Heart right ventricle (tissue), 16 donors: Measurements from ENCODE around the gene PAF1. TPM values are rescaled to one million over a fixed set of nuclear protein-coding genes. Genes with fewer than 3 reads are reported as not detected.

Source experiments
- ATAC-seq, 8 donors: fragments of 200-7000 bp; cut with Tn5 transposase; one replicate each; pipeline ENCODE4 v1.9.1; 2020; ENCODE audit warnings: mild to moderate bottlenecking in 8 of 8, moderate library complexity in 8 of 8, moderate number of reproducible peaks in 1 of 8
- DNase-seq, 2 donors: peaks; one replicate each; pipeline ENCODE4 v3.0.0-alpha.2; 2020
- H3K27ac ChIP-seq, 10 donors: fragments of 200-600 bp; sonication (generic) in 2 of 10; one replicate each; pipeline versions ENCODE4 v1.5.0 to v1.8.0; 2020 to 2022; ENCODE audit warnings: mild to moderate bottlenecking in 3 of 10
- H3K27me3 ChIP-seq, 7 donors: fragments of 200-600 bp; one replicate each; pipeline ENCODE4 v1.8.0; 2021 to 2022; ENCODE audit warnings: mild to moderate bottlenecking in 2 of 7
- H3K36me3 ChIP-seq, 9 donors: fragments of 200-600 bp; sonication (generic) in 1 of 9; one replicate each; pipeline versions ENCODE4 v1.5.0 to v1.8.0; 2020 to 2022; ENCODE audit warnings: mild to moderate bottlenecking in 2 of 9
- H3K4me1 ChIP-seq, 9 donors: fragments of 200-600 bp; sonication (generic) in 1 of 9; one replicate each; pipeline versions ENCODE4 v1.5.0 to v1.8.0; 2020 to 2022; ENCODE audit warnings: mild to moderate bottlenecking in 4 of 9
- H3K4me3 ChIP-seq, 10 donors: fragments of 200-600 bp; sonication (generic) in 2 of 10; one replicate each; pipeline versions ENCODE4 v1.5.0 to v1.8.0; 2020 to 2022; ENCODE audit warnings: mild to moderate bottlenecking in 7 of 10, moderate library complexity in 2 of 10
- H3K9me3 ChIP-seq, 11 donors: fragments of 200-600 bp in 10 of 11; sonication (generic) in 2 of 11; one replicate each; pipeline versions ENCODE4 v1.5.0 to v1.8.0; 2013 to 2022; ENCODE audit warnings: mild to moderate bottlenecking in 2 of 11, control low read depth in 1 of 11, moderate library complexity in 1 of 11
- WGBS, 2 donors: extraction: QIAGEN DNeasy Blood & Tissue Kit; methylation state at CpG; one replicate each; pipeline ENCODE4 v1.1.7; 2013; ENCODE audit warnings: inconsistent platforms in 1 of 2; 5-methylcytosine and 5-hydroxymethylcytosine counted together
- intact Hi-C, 10 donors: fragments of 100-400 bp; cut with DNase I; formaldehyde crosslinking; loops; one replicate each; pipeline versions ENCODE4 v1.11.1 to v1.14.2; 2022
- polyA plus RNA-seq, 2 donors: library from polyadenylated mRNA; stranded (reverse); fragments of 200-250 nt; gene quantifications; one replicate each; pipeline ENCODE4 v1.2.3, GENCODE V29; 2013
- total RNA-seq, 10 donors: library from RNA; stranded (reverse); fragmentation: NEBNext Ultra II Directional in 3 of 10; extraction: Animal tissue kit (Norgen Biotek cat#: 25700) in 3 of 10; gene quantifications; one replicate each; pipeline versions ENCODE4 v1.2.1 to v1.2.4, GENCODE V29; 2021 to 2023
- TF ChIP-seq, protein P1 (sequence below), 9 donors: fragments of 200-600 bp; sonication (generic) in 2 of 9; IDR thresholded peaks; one replicate each; pipeline versions ENCODE4 v1.5.0 to v1.8.0; 2021 to 2022; ENCODE audit warnings: antibody characterized with exemption in 9 of 9, mild to moderate bottlenecking in 5 of 9, moderate library complexity in 1 of 9
- donor health status: Arrhythmogenic right ventricular cardiomyopathy.
- donor health status: ischemic (EF 13 %, LVEDD 7.1; RV severe dilation, severe dysfunction).
- donor health status: healthy with polysubstance abuse.
- donor health status: DM: no; HTN: yes; CAD: no.
- donor health status: DM: no; HTN: no; CAD: no.
- donor health status: ischemic (EF 25% LVEDD 6.9; RV normal size, moderate dysfunction).
- donor health status: ischemic (EF 25% LVEDD 5.7; RV mildly dilated, moderate dysfunction).
- donor health status: healthy.
- donor health status: DM: yes; HTN: yes; CAD: no.
- donor health status: Ischemic cardiomyopathy.
- donor health status: ischemic (EF 35%, LVEDD 5.7; RV mildly dilated, moderate dysfunction).
- donor health status: nonischemic (EF 11% LVEDD 7.7; RV severe dilation, severe dysfunction).
- donor health status: DM: yes; HTN: yes; CAD: no.
- donor health status: PGD.
- donor health status: ischemic (EF 29% LVEDD 5.4; RV normal size, mild dysfunction).
- donor health status: nonischemic (EF 23%, LVEDD 6.1; RV moderate dilation, normal function).

PAF1 gene
- total and polyA plus RNA-seq, 12 donors = 24.1 to 48.2 (median 38.8) TPM

- intact Hi-C loops = loop anchor here in 2 of 10 donors (10.0 kb wide), 2 partner anchors 118 to 292 kb away; partner anchors contain the start of genes EID2B (in 1 of the 2) and PAK4 (in 1 of the 2)
- WGBS, 2 donors = 75 to 83% methylated on average over 25 to 27 of the region's 27 CpGs
- TF ChIP-seq, protein P1, sequence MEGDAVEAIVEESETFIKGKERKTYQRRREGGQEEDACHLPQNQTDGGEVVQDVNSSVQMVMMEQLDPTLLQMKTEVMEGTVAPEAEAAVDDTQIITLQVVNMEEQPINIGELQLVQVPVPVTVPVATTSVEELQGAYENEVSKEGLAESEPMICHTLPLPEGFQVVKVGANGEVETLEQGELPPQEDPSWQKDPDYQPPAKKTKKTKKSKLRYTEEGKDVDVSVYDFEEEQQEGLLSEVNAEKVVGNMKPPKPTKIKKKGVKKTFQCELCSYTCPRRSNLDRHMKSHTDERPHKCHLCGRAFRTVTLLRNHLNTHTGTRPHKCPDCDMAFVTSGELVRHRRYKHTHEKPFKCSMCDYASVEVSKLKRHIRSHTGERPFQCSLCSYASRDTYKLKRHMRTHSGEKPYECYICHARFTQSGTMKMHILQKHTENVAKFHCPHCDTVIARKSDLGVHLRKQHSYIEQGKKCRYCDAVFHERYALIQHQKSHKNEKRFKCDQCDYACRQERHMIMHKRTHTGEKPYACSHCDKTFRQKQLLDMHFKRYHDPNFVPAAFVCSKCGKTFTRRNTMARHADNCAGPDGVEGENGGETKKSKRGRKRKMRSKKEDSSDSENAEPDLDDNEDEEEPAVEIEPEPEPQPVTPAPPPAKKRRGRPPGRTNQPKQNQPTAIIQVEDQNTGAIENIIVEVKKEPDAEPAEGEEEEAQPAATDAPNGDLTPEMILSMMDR (IDR thresholded peaks at IDR 0.05) = no peak
- no peaks in the 10 kb centered on the region for H3K27me3 ChIP-seq
- H3K9me3 ChIP-seq = no peaks in the 10 kb centered on the region
- H3K36me3 ChIP-seq = peaks cover 0 to 63% (median 0%) of the 10 kb centered on the region in 9 donors
- peak overlapping the region in 4 of 10 donors; percentile 67 to 97 (median 80) for H3K4me3 ChIP-seq
- H3K27ac ChIP-seq = peak overlapping the region in 6 of 10 donors; percentile 14 to 100 (median 96)
- DNase-seq (no peak), ATAC-seq (no peak)
- peaks cover under 1 to 43% (median 21%) of the 10 kb centered on the region in 9 donors for H3K4me1 ChIP-seq
These were observed 25.5 kb upstream of the PAF1 start for GRCh38 chr19:39416152-39417120.

- Histone ChIP-seq H3K27ac (peak overlapping the region in 6 of 10 donors; percentile 94 to 100 (median 96)), H3K4me1 (peaks cover 11 to 54% (median 32%) of the 10 kb centered on the region in 9 donors), H3K27me3 (no peaks in the 10 kb centered on the region), H3K36me3 (peaks cover 0 to 52% (median 0%) of the 10 kb centered on the region in 9 donors), H3K4me3 (peak overlapping the region in 9 of 10 donors; percentile 67 to 98 (median 86)), H3K9me3 (no peaks in the 10 kb centered on the region)
- no peak for ATAC-seq
- intact Hi-C loops = loop anchor here in 3 of 10 donors (2.0 to 10.0 kb wide), 3 partner anchors 17 to 291 kb away; partner anchors contain the start of genes EID2B (in 1 of the 3) and PAK4 (in 1 of the 3)
- no peak for DNase-seq
- WGBS, 2 donors = 58 to 61% methylated on average over 35 of the region's 35 CpGs
- TF ChIP-seq, protein P1 (IDR thresholded peaks at IDR 0.05) = no peak
These were observed 24.5 kb upstream of the PAF1 start for GRCh38 chr19:39415111-39416046.

- H3K4me3 ChIP-seq = peak overlapping the region; percentile 66 to 98 (median 86)
- intact Hi-C loops = loop anchor here in 6 of 10 donors (2.0 to 10.0 kb wide), 6 partner anchors 17 to 289 kb away; partner anchors contain the start of genes SAMD4B (in 3 of the 6), EID2B (in 1 of the 6), PAK4 (in 1 of the 6) and SUPT5H (in 1 of the 6)
- peaks cover 0 to 39% (median 0%) of the 10 kb centered on the region in 9 donors for H3K36me3 ChIP-seq
- no peak for ATAC-seq
- peak overlapping the region; percentile 94 to 100 (median 96) for H3K27ac ChIP-seq
- no peaks in the 10 kb centered on the region for H3K9me3 ChIP-seq
- TF ChIP-seq, protein P1 (IDR thresholded peaks at IDR 0.05) = peak in 2 of 9 donors; percentile 25 to 28
- WGBS, 2 donors = 35 to 44% methylated on average over 18 of the region's 18 CpGs
- H3K4me1 ChIP-seq = peaks cover 11 to 60% (median 43%) of the 10 kb centered on the region in 9 donors
- DNase-seq = peak in 1 of 2 donors; percentile 36
- no peaks in the 10 kb centered on the region for H3K27me3 ChIP-seq
These were observed 23.2 kb upstream of the PAF1 start for GRCh38 chr19:39413911-39414608.
